Activated naive CD4-positive, alpha-beta T cell treated with anti-CD3 and anti-CD28 coated beads, Interleukin-2, amount 10 ng/mL, durations not matched to agents 7 days and 5 days (primary cell): Measurements from ENCODE around the gene FKBP4.
"Not testable (repeated sequence)": the region's sequence is repeated elsewhere in the genome, so short reads cannot be mapped to it uniquely, and the experiment has no call there.

ENCODE experiments used
- CTCF ChIA-PET: fragments of 350-600 bp; sonication (Branson Sonifier 250); formaldehyde crosslinking; loops from one replicate; lab custom pipeline; 2021; ENCODE audit warnings: antibody characterized with exemption; lab: Charles Lee
- DNase-seq: peaks from one replicate; pipeline ENCODE4 v3.0.0-alpha.2; 2020
- H3K27ac Mint-ChIP-seq: one replicate; pipeline ENCODE4 v1.8.0; 2021; ENCODE audit warnings: mild to moderate bottlenecking, moderate library complexity, mixed read lengths
- H3K27me3 Mint-ChIP-seq: one replicate; pipeline ENCODE4 v1.8.0; 2021; ENCODE audit warnings: mild to moderate bottlenecking, mixed read lengths
- H3K36me3 Mint-ChIP-seq: one replicate; pipeline ENCODE4 v1.8.0; 2021; ENCODE audit warnings: mixed read lengths
- H3K4me1 Mint-ChIP-seq: one replicate; pipeline ENCODE4 v1.8.0; 2021; ENCODE audit warnings: mixed read lengths
- H3K4me3 Mint-ChIP-seq: one replicate; pipeline ENCODE4 v1.8.0; 2021; ENCODE audit warnings: mild to moderate bottlenecking, moderate library complexity, mixed read lengths
- H3K9me3 Mint-ChIP-seq: one replicate; pipeline ENCODE4 v1.8.0; 2021; ENCODE audit warnings: mixed read lengths

The FKBP4 gene

GRCh38 chr12:2768224-2768961, 26.4 kb upstream of the FKBP4 start:
- no peak for DNase-seq
- H3K9me3 Mint-ChIP-seq = no peaks in the 10 kb centered on the region
- peaks cover 3% of the 10 kb centered on the region for H3K27me3 Mint-ChIP-seq
- CTCF ChIA-PET = no interaction called here
- H3K27ac Mint-ChIP-seq = no peak overlapping the region
- no peak overlapping the region for H3K4me3 Mint-ChIP-seq
- no peaks in the 10 kb centered on the region for H3K4me1 Mint-ChIP-seq
- no peaks in the 10 kb centered on the region for H3K36me3 Mint-ChIP-seq

- H3K4me1 Mint-ChIP-seq = no peaks in the 10 kb centered on the region
- CTCF ChIA-PET = no interaction called here
- H3K36me3 Mint-ChIP-seq = no peaks in the 10 kb centered on the region
- no peak overlapping the region for H3K27ac Mint-ChIP-seq
- no peaks in the 10 kb centered on the region for H3K9me3 Mint-ChIP-seq
- DNase-seq = no peak
- no peak overlapping the region for H3K4me3 Mint-ChIP-seq
- peaks cover 6% of the 10 kb centered on the region for H3K27me3 Mint-ChIP-seq
Measured at GRCh38 chr12:2769866-2770533, 24.8 kb upstream of the FKBP4 start.

GRCh38 chr12:2770544-2770943, 24.2 kb upstream of the FKBP4 start:
- H3K27me3 Mint-ChIP-seq, H3K4me3 Mint-ChIP-seq, H3K9me3 Mint-ChIP-seq, H3K36me3 Mint-ChIP-seq, H3K27ac Mint-ChIP-seq, CTCF ChIA-PET, H3K4me1 Mint-ChIP-seq, DNase-seq: not testable (repeated sequence)

- Mint-ChIP-seq H3K27me3 (peaks cover 11% of the 10 kb centered on the region), H3K4me1 (no peaks in the 10 kb centered on the region), H3K36me3 (no peaks in the 10 kb centered on the region), H3K4me3 (no peak overlapping the region), H3K27ac (no peak overlapping the region), H3K9me3 (no peaks in the 10 kb centered on the region)
- no peak for DNase-seq
- CTCF ChIA-PET = interaction anchor here (0.8 kb wide), 1 partner anchor 89 kb away, joined by 4 read pairs; no protein-coding TSS in a partner anchor
Measured at GRCh38 chr12:2772370-2772769, 22.4 kb upstream of the FKBP4 start.

- DNase-seq = no peak
- H3K36me3 Mint-ChIP-seq = no peaks in the 10 kb centered on the region
- no peaks in the 10 kb centered on the region for H3K4me1 Mint-ChIP-seq
- CTCF ChIA-PET = interaction anchor here (0.8 kb wide), 1 partner anchor 90 kb away, joined by 4 read pairs; no protein-coding TSS in a partner anchor
- H3K27me3 Mint-ChIP-seq = peaks cover 14% of the 10 kb centered on the region
- H3K4me3 Mint-ChIP-seq = no peak overlapping the region
- no peaks in the 10 kb centered on the region for H3K9me3 Mint-ChIP-seq
- H3K27ac Mint-ChIP-seq = no peak overlapping the region
Measured at GRCh38 chr12:2773199-2773875, 21.4 kb upstream of the FKBP4 start.

- H3K4me3 Mint-ChIP-seq = no peak overlapping the region
- DNase-seq = no peak
- H3K27me3 Mint-ChIP-seq = peaks cover 14% of the 10 kb centered on the region
- no peaks in the 10 kb centered on the region for H3K4me1 Mint-ChIP-seq
- no peak overlapping the region for H3K27ac Mint-ChIP-seq
- H3K36me3 Mint-ChIP-seq = no peaks in the 10 kb centered on the region
- no peaks in the 10 kb centered on the region for H3K9me3 Mint-ChIP-seq
- CTCF ChIA-PET = no interaction called here
Measured at GRCh38 chr12:2775431-2775830, 19.3 kb upstream of the FKBP4 start.

GRCh38 chr12:2776129-2776806, 18.5 kb upstream of the FKBP4 start:
- no peak overlapping the region for H3K27ac Mint-ChIP-seq
- CTCF ChIA-PET = no interaction called here
- DNase-seq = no peak
- no peak overlapping the region for H3K4me3 Mint-ChIP-seq
- H3K9me3 Mint-ChIP-seq = no peaks in the 10 kb centered on the region
- H3K36me3 Mint-ChIP-seq = no peaks in the 10 kb centered on the region
- H3K4me1 Mint-ChIP-seq = no peaks in the 10 kb centered on the region
- peaks cover 14% of the 10 kb centered on the region for H3K27me3 Mint-ChIP-seq

GRCh38 chr12:2779281-2779680, 15.5 kb upstream of the FKBP4 start:
- Mint-ChIP-seq H3K27ac (no peak overlapping the region), H3K4me3 (no peak overlapping the region), H3K4me1 (peaks cover 5% of the 10 kb centered on the region), H3K36me3 (no peaks in the 10 kb centered on the region), H3K27me3 (peaks cover 24% of the 10 kb centered on the region), H3K9me3 (no peaks in the 10 kb centered on the region)
- CTCF ChIA-PET = interaction anchor here (0.8 kb wide), 1 partner anchor 97 kb away, joined by 3 read pairs; no protein-coding TSS in a partner anchor
- no peak for DNase-seq

- CTCF ChIA-PET = interaction anchor here (0.5 to 3.8 kb wide), 13 partner anchors 9 to 115 kb away, joined by 3 to 50 read pairs (median 3); partner anchors contain the start of gene FKBP4
- Mint-ChIP-seq H3K4me1 (peaks cover 8% of the 10 kb centered on the region), H3K9me3 (no peaks in the 10 kb centered on the region), H3K36me3 (no peaks in the 10 kb centered on the region), H3K27me3 (peaks cover 23% of the 10 kb centered on the region), H3K4me3 (peak overlapping the region; percentile 36), H3K27ac (no peak overlapping the region)
- DNase-seq = peak; percentile 65
Measured at GRCh38 chr12:2783936-2784600, 10.7 kb upstream of the FKBP4 start.

GRCh38 chr12:2785017-2785416, 9.8 kb upstream of the FKBP4 start:
- H3K9me3 Mint-ChIP-seq = no peaks in the 10 kb centered on the region
- DNase-seq = no peak
- H3K36me3 Mint-ChIP-seq = no peaks in the 10 kb centered on the region
- H3K4me1 Mint-ChIP-seq = peaks cover 8% of the 10 kb centered on the region
- peaks cover 23% of the 10 kb centered on the region for H3K27me3 Mint-ChIP-seq
- CTCF ChIA-PET = interaction anchor here (0.9 to 3.8 kb wide), 7 partner anchors 8 to 104 kb away, joined by 3 to 50 read pairs (median 3); no protein-coding TSS in a partner anchor
- H3K4me3 Mint-ChIP-seq = no peak overlapping the region
- H3K27ac Mint-ChIP-seq = no peak overlapping the region

GRCh38 chr12:2791089-2791488, 3.7 kb upstream of the FKBP4 start:
- no peak overlapping the region for H3K4me3 Mint-ChIP-seq
- peaks cover 29% of the 10 kb centered on the region for H3K27me3 Mint-ChIP-seq
- no peak overlapping the region for H3K27ac Mint-ChIP-seq
- H3K9me3 Mint-ChIP-seq = no peaks in the 10 kb centered on the region
- no peaks in the 10 kb centered on the region for H3K36me3 Mint-ChIP-seq
- DNase-seq = no peak
- CTCF ChIA-PET = no interaction called here
- peaks cover 1% of the 10 kb centered on the region for H3K4me1 Mint-ChIP-seq

- H3K27ac Mint-ChIP-seq = no peak overlapping the region
- H3K4me1 Mint-ChIP-seq = peaks cover 16% of the 10 kb centered on the region
- no peak for DNase-seq
- peaks cover 29% of the 10 kb centered on the region for H3K27me3 Mint-ChIP-seq
- peaks cover 4% of the 10 kb centered on the region for H3K36me3 Mint-ChIP-seq
- CTCF ChIA-PET = interaction anchor here (1.0 to 1.1 kb wide), 3 partner anchors 8 to 28 kb away, joined by 3 to 4 read pairs (median 4); no protein-coding TSS in a partner anchor
- peak overlapping the region; percentile 80 for H3K4me3 Mint-ChIP-seq
- no peaks in the 10 kb centered on the region for H3K9me3 Mint-ChIP-seq
Measured at GRCh38 chr12:2792671-2793500, 1.9 kb upstream of the FKBP4 start.

- DNase-seq = no peak
- Mint-ChIP-seq H3K27ac (no peak overlapping the region), H3K27me3 (peaks cover 29% of the 10 kb centered on the region), H3K9me3 (no peaks in the 10 kb centered on the region), H3K36me3 (peaks cover 9% of the 10 kb centered on the region), H3K4me1 (peaks cover 16% of the 10 kb centered on the region), H3K4me3 (peak overlapping the region; percentile 80)
- CTCF ChIA-PET = no interaction called here
Measured at GRCh38 chr12:2793561-2793960, 1.2 kb upstream of the FKBP4 start.
